ENCODE data around the gene VSNL1.

VSNL1 gene

GRCh38 chr2:17614174-17614930 lies 73.9 kb downstream of the VSNL1 start:
- no peak overlapping the region for H3K4me3 ChIP-seq (ENCODE audit: low read depth, low read length)
- TF ChIP-seq, protein P1, sequence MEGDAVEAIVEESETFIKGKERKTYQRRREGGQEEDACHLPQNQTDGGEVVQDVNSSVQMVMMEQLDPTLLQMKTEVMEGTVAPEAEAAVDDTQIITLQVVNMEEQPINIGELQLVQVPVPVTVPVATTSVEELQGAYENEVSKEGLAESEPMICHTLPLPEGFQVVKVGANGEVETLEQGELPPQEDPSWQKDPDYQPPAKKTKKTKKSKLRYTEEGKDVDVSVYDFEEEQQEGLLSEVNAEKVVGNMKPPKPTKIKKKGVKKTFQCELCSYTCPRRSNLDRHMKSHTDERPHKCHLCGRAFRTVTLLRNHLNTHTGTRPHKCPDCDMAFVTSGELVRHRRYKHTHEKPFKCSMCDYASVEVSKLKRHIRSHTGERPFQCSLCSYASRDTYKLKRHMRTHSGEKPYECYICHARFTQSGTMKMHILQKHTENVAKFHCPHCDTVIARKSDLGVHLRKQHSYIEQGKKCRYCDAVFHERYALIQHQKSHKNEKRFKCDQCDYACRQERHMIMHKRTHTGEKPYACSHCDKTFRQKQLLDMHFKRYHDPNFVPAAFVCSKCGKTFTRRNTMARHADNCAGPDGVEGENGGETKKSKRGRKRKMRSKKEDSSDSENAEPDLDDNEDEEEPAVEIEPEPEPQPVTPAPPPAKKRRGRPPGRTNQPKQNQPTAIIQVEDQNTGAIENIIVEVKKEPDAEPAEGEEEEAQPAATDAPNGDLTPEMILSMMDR (IDR thresholded peaks at IDR 0.05; ENCODE audit: low read depth, low read length) = no peak
- in situ Hi-C loops (cut with HindIII; ENCODE audit: low sequenced_read_pairs) = no loop called here
- no peak for DNase-seq (ENCODE audit: low read depth, low spot score)

- DNase-seq (ENCODE audit: low read depth, low spot score) = no peak
- in situ Hi-C loops (cut with HindIII; ENCODE audit: low sequenced_read_pairs) = no loop called here
- H3K4me3 ChIP-seq (ENCODE audit: low read depth, low read length) = no peak overlapping the region
- TF ChIP-seq, protein P1 (IDR thresholded peaks at IDR 0.05; ENCODE audit: low read depth, low read length) = no peak
These were observed 74.7 kb downstream of the VSNL1 start for GRCh38 chr2:17615147-17615546.

DNA sequence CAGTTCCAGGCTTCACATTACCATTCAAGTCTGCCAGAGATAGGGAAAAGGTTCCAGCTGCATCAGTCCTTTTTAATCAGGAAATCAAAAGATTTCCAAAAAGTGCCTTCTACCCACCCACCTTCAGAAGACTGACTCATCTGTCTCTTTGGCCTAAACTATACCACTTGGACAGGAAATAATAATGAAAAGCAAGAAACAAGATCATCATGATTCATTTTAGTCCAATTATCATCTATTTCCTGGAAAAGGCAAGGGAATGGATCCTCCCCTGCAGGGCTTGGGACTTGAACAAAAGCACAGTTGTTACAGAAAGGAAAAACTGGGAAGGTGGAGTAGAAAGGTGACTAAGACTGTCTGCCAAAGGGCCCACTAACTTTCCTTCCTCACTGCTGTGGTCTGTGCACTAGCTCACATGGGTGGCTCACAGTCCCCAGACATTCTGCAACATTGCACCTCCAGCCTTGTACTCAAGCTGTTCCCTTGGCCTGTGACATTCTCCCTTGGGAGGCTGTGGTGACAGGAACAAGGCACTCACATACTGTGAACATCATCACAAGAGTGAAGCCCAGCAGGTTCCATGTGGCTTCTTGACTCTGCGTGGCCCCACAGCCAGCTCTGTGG lies 75.3 kb downstream of the VSNL1 start:
- in situ Hi-C loops (cut with HindIII; ENCODE audit: low sequenced_read_pairs) = no loop called here
- TF ChIP-seq, protein P1 (IDR thresholded peaks at IDR 0.05; ENCODE audit: low read depth, low read length) = no peak
- peak; percentile 65 for DNase-seq (ENCODE audit: low read depth, low spot score)
- no peak overlapping the region for H3K4me3 ChIP-seq (ENCODE audit: low read depth, low read length)

- DNase-seq (ENCODE audit: low read depth, low spot score) = no peak
- no peak overlapping the region for H3K4me3 ChIP-seq (ENCODE audit: low read depth, low read length)
- TF ChIP-seq, protein P1 (IDR thresholded peaks at IDR 0.05; ENCODE audit: low read depth, low read length) = no peak
- in situ Hi-C loops (cut with HindIII; ENCODE audit: low sequenced_read_pairs) = no loop called here
These were observed 75.9 kb downstream of the VSNL1 start for GRCh38 chr2:17616405-17616804.

- TF ChIP-seq, protein P1 (IDR thresholded peaks at IDR 0.05; ENCODE audit: low read depth, low read length) = no peak
- no peak for DNase-seq (ENCODE audit: low read depth, low spot score)
- no peak overlapping the region for H3K4me3 ChIP-seq (ENCODE audit: low read depth, low read length)
- in situ Hi-C loops (cut with HindIII; ENCODE audit: low sequenced_read_pairs) = no loop called here
These were observed 77.0 kb downstream of the VSNL1 start for GRCh38 chr2:17617516-17617915.

DNA sequence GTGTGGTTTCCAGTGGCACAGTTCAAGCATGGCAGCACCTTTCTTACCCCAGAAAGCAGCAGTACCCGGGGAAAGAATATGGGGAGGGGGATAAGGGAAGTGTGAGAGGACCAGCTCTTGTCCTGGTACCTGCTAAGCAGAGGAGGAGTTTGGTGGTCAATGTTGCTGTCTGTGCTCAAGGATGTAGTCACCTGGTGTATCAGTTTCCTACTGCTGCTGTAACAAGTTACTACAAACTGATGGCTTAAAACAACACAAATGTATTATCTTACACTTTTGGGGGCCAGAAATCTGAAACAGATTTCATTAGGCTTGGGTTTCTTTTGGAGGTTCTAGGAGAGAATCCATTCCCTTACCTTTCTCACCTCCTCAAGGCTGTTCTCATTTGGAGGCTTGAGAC lies 77.5 kb downstream of the VSNL1 start:
- DNase-seq (ENCODE audit: low read depth, low spot score) = no peak
- in situ Hi-C loops (cut with HindIII; ENCODE audit: low sequenced_read_pairs) = no loop called here
- H3K4me3 ChIP-seq (ENCODE audit: low read depth, low read length) = no peak overlapping the region
- TF ChIP-seq, protein P1 (IDR thresholded peaks at IDR 0.05; ENCODE audit: low read depth, low read length) = no peak
